ENCODE measurements around the gene OXLD1. TPM values are rescaled to one million over a fixed set of nuclear protein-coding genes. Genes with fewer than 3 reads are reported as not detected.

OXLD1 gene
- total RNA-seq, 4 donors from 2014 or later = 15.5 to 32.2 (median 22.2) TPM

- Histone ChIP-seq H3K4me1 (peaks cover 23 to 27% of the 10 kb centered on the region in 2 donors), H3K9me3 (no peaks in the 10 kb centered on the region), H3K27ac (peak within 1 kb of the TSS; percentile 82 to 97 (median 88)), H3K27me3 (no peaks in the 10 kb centered on the region), H3K4me3 (peak within 1 kb of the TSS; percentile 90 to 99 (median 97)), H3K36me3 (peaks cover 0 to 32% of the 10 kb centered on the region in 2 donors)
- TF ChIP-seq CTCF (IDR thresholded peaks at IDR 0.05 in 4 of 5, conservative IDR thresholded peaks at IDR 0.05 in 1 of 5) (no peak), POLR2A (IDR thresholded peaks at IDR 0.05) (peak; percentile 69 to 90)
- DNase-seq = peak; percentile 96 to 99
- in situ Hi-C loops (cut with MboI; ENCODE audit: low sequenced_read_pairs in 4 of 4) = no loop called here
- intact Hi-C loops (cut with DNase I; ENCODE audit: low total_unique reads) = loop anchor here (1.0 kb wide), 2 partner anchors 18 to 47 kb away; partner anchors contain the start of genes CCDC137, NPLOC4, OXLD1 and TSPAN10
- ATAC-seq = peak; percentile 99 to 100
Measured at GRCh38 chr17:81683584-81684441, 17.4 kb upstream of the OXLD1 start, which contains the start of the genes ARL16 and HGS. Gene ARL16, minus strand, starts transcription at chr17:81683797. Its CDS starts 44 bp downstream, at chr17:81683753. Gene HGS, plus strand, starts transcription at chr17:81684011. Its CDS starts 56 bp downstream, at chr17:81684067.

GRCh38 chr17:81683208-81683583 is 16.8 kb upstream of the OXLD1 start:
- ATAC-seq = no peak
- Histone ChIP-seq H3K36me3 (peaks cover 0 to 26% of the 10 kb centered on the region in 2 donors), H3K4me1 (peaks cover 23 to 27% of the 10 kb centered on the region in 2 donors)

GRCh38 chr17:81682565-81683207 is 16.3 kb upstream of the OXLD1 start:
- intact Hi-C loops (cut with DNase I; ENCODE audit: low total_unique reads) (loop anchor here (1.0 kb wide), 2 partner anchors 16 to 45 kb away; partner anchors contain the start of genes CCDC137, NPLOC4, OXLD1 and TSPAN10), in situ Hi-C loops (cut with MboI; ENCODE audit: low sequenced_read_pairs in 4 of 4) (no loop called here)
- Histone ChIP-seq H3K9me3 (no peaks in the 10 kb centered on the region), H3K27ac (peak overlapping the region; percentile 82 to 97 (median 88)), H3K27me3 (no peaks in the 10 kb centered on the region), H3K4me3 (peak overlapping the region; percentile 90 to 99 (median 97)), H3K4me1 (peaks cover 23 to 27% of the 10 kb centered on the region in 2 donors), H3K36me3 (peaks cover 0 to 21% of the 10 kb centered on the region in 2 donors)
- ATAC-seq (no peak), DNase-seq (no peak)
- TF ChIP-seq POLR2A (IDR thresholded peaks at IDR 0.05) = no peak
- TF ChIP-seq CTCF (IDR thresholded peaks at IDR 0.05 in 4 of 5, conservative IDR thresholded peaks at IDR 0.05 in 1 of 5) = no peak

More at GRCh38 chr17:81683208-81683583, 16.8 kb upstream of the OXLD1 start:
- TF ChIP-seq POLR2A (IDR thresholded peaks at IDR 0.05) (no peak), CTCF (IDR thresholded peaks at IDR 0.05 in 4 of 5, conservative IDR thresholded peaks at IDR 0.05 in 1 of 5) (no peak)
- H3K27me3 ChIP-seq = no peaks in the 10 kb centered on the region
- peak overlapping the region; percentile 90 to 99 (median 97) for H3K4me3 ChIP-seq
- no peak for DNase-seq
- intact Hi-C loops (cut with DNase I; ENCODE audit: low total_unique reads) (loop anchor here (1.0 kb wide), 2 partner anchors 17 to 46 kb away; partner anchors contain the start of genes CCDC137, NPLOC4, OXLD1 and TSPAN10), in situ Hi-C loops (cut with MboI; ENCODE audit: low sequenced_read_pairs in 4 of 4) (no loop called here)
- peak overlapping the region; percentile 82 to 97 (median 88) for H3K27ac ChIP-seq
- H3K9me3 ChIP-seq = no peaks in the 10 kb centered on the region

- ATAC-seq (no peak), DNase-seq (no peak)
- Histone ChIP-seq H3K36me3 (peaks cover 0 to 11% of the 10 kb centered on the region in 2 donors), H3K4me1 (peaks cover 23 to 27% of the 10 kb centered on the region in 2 donors), H3K27ac (no peak overlapping the region), H3K4me3 (no peak overlapping the region), H3K27me3 (no peaks in the 10 kb centered on the region), H3K9me3 (no peaks in the 10 kb centered on the region)
- no peak for TF ChIP-seq POLR2A (IDR thresholded peaks at IDR 0.05)
- no peak for TF ChIP-seq CTCF (IDR thresholded peaks at IDR 0.05 in 4 of 5, conservative IDR thresholded peaks at IDR 0.05 in 1 of 5)
- in situ Hi-C loops (cut with MboI; ENCODE audit: low sequenced_read_pairs in 4 of 4) = no loop called here
- intact Hi-C loops (cut with DNase I; ENCODE audit: low total_unique reads) = no loop called here
Measured at GRCh38 chr17:81681672-81682071, 15.3 kb upstream of the OXLD1 start.

All from gastrocnemius medialis (tissue), 4 donors.